Ovary (tissue), 9 donors: ENCODE measurements around the gene LCNL1. TPM values are rescaled to one million over a fixed set of nuclear protein-coding genes. Genes with fewer than 3 reads are reported as not detected.

Experiments
- DNase-seq, 5 donors: peaks; one replicate each; pipeline ENCODE4 v3.0.0-alpha.2; 2019 to 2020
- H3K27ac ChIP-seq, 2 donors: fragments of 200-600 bp; one replicate each; pipeline versions ENCODE4 v1.5.1 to v1.8.0; 2019 to 2022
- H3K27me3 ChIP-seq: fragments of 200-600 bp; one replicate; pipeline ENCODE4 v1.8.0; 2022
- H3K36me3 ChIP-seq: fragments of 200-600 bp; sonication (generic); one replicate; pipeline ENCODE4 v1.5.1; 2019
- H3K4me1 ChIP-seq: one replicate; pipeline ENCODE4 v1.8.1; 2013; ENCODE audit warnings: mild to moderate bottlenecking, moderate library complexity; ENCODE audit not compliant: insufficient read depth
- H3K4me3 ChIP-seq: fragments of 200-600 bp; sonication (generic); one replicate; pipeline ENCODE4 v1.5.1; 2017
- H3K9me3 ChIP-seq, 2 donors: fragments of 200-600 bp in 1 of 2; sonication (generic) in 1 of 2; one replicate each; pipeline versions ENCODE4 v1.5.1 to v1.8.1; 2013 to 2019; ENCODE audit warnings: mild to moderate bottlenecking in 1 of 2, moderate library complexity in 1 of 2
- CTCF ChIP-seq, 3 donors: fragments of 450-650 bp in 2 of 3; fragments of 200-600 bp in 1 of 3; IDR thresholded peaks; one replicate each; pipeline versions ENCODE4 v1.5.1 to v1.8.0; 2016 to 2022; ENCODE audit warnings: antibody characterized with exemption in 3 of 3, mild to moderate bottlenecking in 1 of 3
- EP300 ChIP-seq: sonication (generic); formaldehyde crosslinking; IDR thresholded peaks from one replicate; pipeline ENCODE4 v1.6.1; 2017; ENCODE audit warnings: antibody characterized with exemption
- POLR2A ChIP-seq: fragments of 450-650 bp; IDR thresholded peaks from one replicate; pipeline ENCODE4 v1.6.1; 2017; ENCODE audit warnings: antibody characterized with exemption, mild to moderate bottlenecking, moderate library complexity
- WGBS, 3 donors: extraction: QIAGEN DNeasy Blood & Tissue Kit in 1 of 3; methylation state at CpG; one replicate each; pipeline versions ENCODE4 v1.1.5 to v1.1.7; 2013 to 2017; 5-methylcytosine and 5-hydroxymethylcytosine counted together
- intact Hi-C, 4 donors: fragments of 100-400 bp; cut with DNase I; formaldehyde crosslinking; loops; one replicate each; pipeline versions ENCODE4 v1.11.0 to v1.15.1; 2022 to 2023
- polyA plus RNA-seq, 2 donors: library from polyadenylated mRNA; stranded (reverse); fragments of 200-250 nt in 1 of 2; fragments of 350-450 nt in 1 of 2; fragmentation: Illumina TruSeq in 1 of 2; extraction: RNeasy Lipid Tissue Mini Kit (QIAGEN cat#74804) in 1 of 2; gene quantifications; one replicate each; pipeline ENCODE4 v1.2.3, GENCODE V29; 2013 to 2014
- total RNA-seq, 7 donors: library from RNA; depleted of rRNA in 2 of 7; stranded (reverse); fragments of >200 nt in 2 of 7; fragmentation: NEBNext Ultra II Directional in 3 of 7; extraction: Animal tissue kit (Norgen Biotek cat#: 25700) in 3 of 7; gene quantifications; one replicate each; pipeline versions ENCODE4 v1.1.0 to v1.2.4, GENCODE V29; 2016 to 2023
- donor health status: DM: no; HTN: no; CAD: no; lungs with moderate emphysema.
- donor health status: DM: no; HTN: no; CAD: no.
- donor health status: Bipolar disorder and iron deficiency.
- donor health status: DM: yes; HTN: yes; CAD: no.
- donor health status: DM: no; HTN: no; CAD: no.
- donor health status: DM: yes; HTN: yes; CAD: no.

The LCNL1 gene
- total and polyA plus RNA-seq, 9 donors = 0.17 to 1.6 (median 0.47) TPM; not detected in 1

- Histone ChIP-seq H3K4me1 (peaks cover 6% of the 10 kb centered on the region), H3K4me3 (peak overlapping the region; percentile 34), H3K27me3 (no peaks in the 10 kb centered on the region), H3K27ac (no peak overlapping the region), H3K9me3 (no peaks in the 10 kb centered on the region), H3K36me3 (no peaks in the 10 kb centered on the region)
- TF ChIP-seq POLR2A = no peak
- no peak for TF ChIP-seq CTCF (IDR thresholded peaks at IDR 0.05)
- TF ChIP-seq EP300 = no peak
- no peak for DNase-seq
- 6 to 9% (median 9%) methylated on average over 21 to 33 of the region's 33 CpGs for WGBS, 3 donors
- intact Hi-C loops = no loop called here
These were observed 5.1 kb upstream of the LCNL1 start for GRCh38 chr9:136977649-136978072.

- no peak for TF ChIP-seq CTCF (IDR thresholded peaks at IDR 0.05)
- TF ChIP-seq EP300 = no peak
- Histone ChIP-seq H3K27ac (no peak overlapping the region), H3K4me3 (peak overlapping the region; percentile 34), H3K27me3 (no peaks in the 10 kb centered on the region), H3K4me1 (peaks cover 6% of the 10 kb centered on the region), H3K9me3 (no peaks in the 10 kb centered on the region), H3K36me3 (no peaks in the 10 kb centered on the region)
- intact Hi-C loops = no loop called here
- peak; percentile 46 to 79 (median 66) for DNase-seq
- 1 to 2% (median 1%) methylated on average over 16 to 78 of the region's 78 CpGs for WGBS, 3 donors
These were observed 4.5 kb upstream of the LCNL1 start for GRCh38 chr9:136978073-136978864.

GRCh38 chr9:136978865-136979544, 3.8 kb upstream of the LCNL1 start:
- no peak overlapping the region for H3K27ac ChIP-seq
- peak in 1 of 5 donors; percentile 64 for DNase-seq
- TF ChIP-seq POLR2A (no peak), CTCF (IDR thresholded peaks at IDR 0.05) (no peak), EP300 (no peak)
- H3K4me1 ChIP-seq = peaks cover 6% of the 10 kb centered on the region
- intact Hi-C loops = no loop called here
- H3K4me3 ChIP-seq = no peak overlapping the region
- H3K27me3 ChIP-seq = no peaks in the 10 kb centered on the region
- 38 to 58% (median 47%) methylated on average over 31 to 41 of the region's 41 CpGs for WGBS, 3 donors
- no peaks in the 10 kb centered on the region for H3K36me3 ChIP-seq
- H3K9me3 ChIP-seq = no peaks in the 10 kb centered on the region

- Histone ChIP-seq H3K4me1 (peaks cover 6% of the 10 kb centered on the region), H3K4me3 (no peak overlapping the region), H3K27ac (no peak overlapping the region), H3K27me3 (no peaks in the 10 kb centered on the region), H3K36me3 (no peaks in the 10 kb centered on the region), H3K9me3 (no peaks in the 10 kb centered on the region)
- intact Hi-C loops = no loop called here
- TF ChIP-seq EP300 (no peak), POLR2A (peak; percentile 12), CTCF (IDR thresholded peaks at IDR 0.05) (no peak)
- 82 to 85% (median 84%) methylated on average over 26 of the region's 26 CpGs for WGBS, 3 donors
- DNase-seq = no peak
These were observed 2.8 kb upstream of the LCNL1 start for GRCh38 chr9:136979769-136980587.
